22Rv1 (cell line): ENCODE measurements around the gene SLC44A5.

Experiments
- ZFX ChIP-seq: fragments of 450-650 bp; IDR thresholded peaks from 2 replicates; pipeline ENCODE4 v1.6.1; 2017; ENCODE audit warnings: antibody characterized with exemption, borderline replicate concordance
- TF ChIP-seq, protein P1 (sequence below): fragments of 450-650 bp; IDR thresholded peaks from 2 replicates; pipeline ENCODE4 v1.5.1; 2017; ENCODE audit warnings: mild to moderate bottlenecking

DNA sequence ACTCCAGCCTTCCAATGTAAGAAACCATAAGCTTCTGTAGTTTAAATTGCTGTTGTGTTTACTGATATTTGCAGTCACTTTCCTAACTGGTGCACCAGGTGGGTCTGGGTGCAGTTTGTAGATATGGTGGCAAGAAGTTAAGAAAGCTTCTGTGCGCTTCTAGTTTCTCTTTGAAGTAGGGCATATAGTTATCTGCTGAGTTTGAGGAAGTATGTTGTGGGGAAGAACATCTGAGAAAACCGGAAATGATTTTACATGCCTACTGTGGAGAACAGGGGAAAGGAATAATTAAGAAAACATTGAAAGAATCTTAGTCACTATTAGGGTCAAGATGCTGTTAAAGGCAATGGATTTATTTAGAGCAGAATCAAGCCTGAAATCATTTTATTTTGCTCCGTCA, 14.9 kb upstream of the SLC44A5 start:
- no peak for TF ChIP-seq ZFX
- TF ChIP-seq, protein P1, sequence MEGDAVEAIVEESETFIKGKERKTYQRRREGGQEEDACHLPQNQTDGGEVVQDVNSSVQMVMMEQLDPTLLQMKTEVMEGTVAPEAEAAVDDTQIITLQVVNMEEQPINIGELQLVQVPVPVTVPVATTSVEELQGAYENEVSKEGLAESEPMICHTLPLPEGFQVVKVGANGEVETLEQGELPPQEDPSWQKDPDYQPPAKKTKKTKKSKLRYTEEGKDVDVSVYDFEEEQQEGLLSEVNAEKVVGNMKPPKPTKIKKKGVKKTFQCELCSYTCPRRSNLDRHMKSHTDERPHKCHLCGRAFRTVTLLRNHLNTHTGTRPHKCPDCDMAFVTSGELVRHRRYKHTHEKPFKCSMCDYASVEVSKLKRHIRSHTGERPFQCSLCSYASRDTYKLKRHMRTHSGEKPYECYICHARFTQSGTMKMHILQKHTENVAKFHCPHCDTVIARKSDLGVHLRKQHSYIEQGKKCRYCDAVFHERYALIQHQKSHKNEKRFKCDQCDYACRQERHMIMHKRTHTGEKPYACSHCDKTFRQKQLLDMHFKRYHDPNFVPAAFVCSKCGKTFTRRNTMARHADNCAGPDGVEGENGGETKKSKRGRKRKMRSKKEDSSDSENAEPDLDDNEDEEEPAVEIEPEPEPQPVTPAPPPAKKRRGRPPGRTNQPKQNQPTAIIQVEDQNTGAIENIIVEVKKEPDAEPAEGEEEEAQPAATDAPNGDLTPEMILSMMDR: no peak
